GM19468 (cell line): ENCODE measurements around the gene SLC2A4RG.

ENCODE experiments used
- ATAC-seq: cut with Tn5 transposase; IDR thresholded peaks from one replicate; pipeline ENCODE4 v1.9.1; 2021; ENCODE audit warnings: mild to moderate bottlenecking, moderate library complexity, moderate number of reproducible peaks; ENCODE audit not compliant: unreplicated experiment; ENCODE audit errors: extremely low read depth

SLC2A4RG gene

DNA sequence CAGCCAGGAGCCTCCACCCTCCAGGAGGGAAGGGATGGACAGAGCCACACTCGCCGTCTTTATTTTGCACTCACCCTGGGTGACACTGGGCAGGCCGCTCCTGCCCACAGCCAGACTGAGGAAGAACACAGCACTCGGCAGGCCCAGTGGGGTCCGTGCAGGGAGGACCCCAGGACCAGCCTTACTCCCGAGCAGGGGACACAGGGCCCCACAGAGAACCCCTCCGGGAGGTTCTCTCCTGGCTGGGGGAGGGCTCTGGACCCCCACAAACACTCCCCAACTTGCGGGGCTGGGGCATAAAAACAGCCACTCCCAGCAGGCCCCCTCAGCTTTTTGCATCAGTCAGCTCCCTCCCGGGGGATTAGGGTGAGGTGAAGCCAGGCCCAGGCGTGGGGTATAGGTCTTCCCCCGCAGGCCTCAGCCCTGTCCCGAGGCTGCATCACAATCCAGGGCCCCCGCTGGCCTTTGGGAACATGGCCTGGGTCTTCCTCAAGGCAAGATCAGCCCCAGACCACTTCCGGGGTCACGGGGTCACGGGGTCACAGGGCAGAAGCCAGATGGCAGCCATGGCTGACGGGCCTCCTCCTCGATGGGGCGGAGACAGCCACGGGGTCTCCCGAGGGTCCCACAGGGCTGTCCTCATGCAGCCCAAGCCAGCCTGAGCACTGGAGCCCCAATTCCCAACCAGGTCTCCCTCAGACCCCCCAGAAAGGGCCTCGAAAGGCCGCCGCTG is 39.9 kb upstream of the SLC2A4RG start:
- no peak for ATAC-seq

DNA sequence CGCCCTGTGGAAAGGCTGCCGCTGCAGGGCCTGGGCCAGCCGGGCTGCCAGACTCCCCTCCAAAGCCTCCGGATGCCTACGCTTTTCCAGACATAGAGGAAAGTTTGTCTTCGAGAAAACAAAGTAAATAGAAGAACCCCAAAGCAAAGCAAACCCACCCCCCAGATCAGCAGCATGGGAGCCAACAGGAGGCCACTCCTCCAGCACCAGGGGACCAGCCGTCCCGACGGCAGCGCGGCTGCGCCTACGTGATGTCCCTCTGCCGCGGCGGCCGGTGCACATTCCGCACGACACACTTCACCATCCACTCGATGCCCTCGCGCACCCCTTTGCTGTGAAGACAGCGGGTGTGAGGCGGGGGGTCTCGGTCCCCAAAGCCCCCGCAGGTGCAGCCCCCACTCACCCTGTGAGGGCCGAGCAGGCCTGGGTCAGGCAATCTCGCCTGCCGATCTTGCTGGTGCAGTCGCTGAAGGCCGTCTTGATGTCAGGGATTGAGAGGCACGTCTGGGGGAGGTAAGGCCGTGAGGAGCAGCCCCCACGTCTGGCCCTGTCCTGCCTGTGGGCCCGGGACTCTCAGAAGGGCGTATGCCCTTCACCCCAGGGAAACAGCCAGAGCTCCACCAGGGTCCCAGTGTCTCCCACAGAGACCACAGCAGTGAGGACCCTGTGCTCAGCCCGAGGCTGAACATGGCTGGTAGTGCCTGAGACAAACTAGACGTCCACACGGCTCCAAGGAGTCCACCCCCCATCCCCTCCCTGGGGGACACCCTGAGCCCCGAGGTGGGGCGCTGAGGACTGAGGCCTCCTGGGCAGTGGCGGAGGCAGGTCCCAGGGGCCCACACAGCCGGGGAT is 39.2 kb upstream of the SLC2A4RG start:
- ATAC-seq: no peak

DNA sequence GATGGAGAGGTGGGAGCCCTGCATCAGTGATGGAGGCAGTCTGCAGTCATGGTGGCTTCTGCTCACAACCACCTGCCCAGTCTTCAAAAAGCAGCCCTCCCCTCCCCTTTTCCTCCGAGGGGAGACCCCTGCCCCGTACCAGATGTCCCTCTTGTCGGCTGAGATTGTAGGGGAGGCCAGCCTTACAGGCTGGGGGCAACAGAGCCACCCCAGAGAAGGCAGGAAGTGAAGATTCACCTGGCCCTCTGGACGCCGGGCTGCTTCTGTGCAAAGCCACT is 38.6 kb upstream of the SLC2A4RG start:
- no peak for ATAC-seq

DNA sequence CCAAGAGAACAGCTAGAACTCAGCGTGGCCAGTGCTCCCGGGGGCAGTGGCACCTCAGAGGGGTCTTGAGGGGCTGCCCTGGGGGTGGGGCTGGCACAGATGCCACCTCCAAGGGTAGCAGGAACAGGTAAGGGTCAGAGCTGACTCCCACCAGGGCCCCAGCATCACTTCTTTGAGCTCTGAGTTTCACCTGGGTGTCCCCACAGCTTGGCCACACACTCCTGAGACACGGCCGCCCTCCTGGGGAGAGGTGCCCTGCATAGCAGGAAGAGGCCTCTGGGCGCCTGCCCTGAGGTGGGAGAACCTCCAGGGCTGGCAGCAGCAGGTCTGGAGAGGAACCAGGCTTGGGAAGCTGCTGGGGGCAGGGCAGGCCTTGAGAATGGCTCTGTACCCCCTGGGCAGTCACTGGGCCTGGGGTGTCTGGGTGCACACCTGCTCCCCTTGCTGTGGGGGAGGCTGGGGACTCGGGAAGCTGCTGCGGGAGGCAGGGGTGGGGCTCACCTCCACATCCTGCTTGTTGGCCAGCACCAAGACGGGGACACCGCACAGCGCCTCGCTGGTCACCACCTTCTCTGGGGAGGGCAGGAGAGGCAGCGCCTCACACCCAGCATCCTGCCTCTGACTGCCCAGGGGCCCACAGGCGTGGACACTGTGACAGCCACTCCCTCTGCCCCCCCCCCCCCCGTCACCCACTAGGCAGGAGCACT is 38.1 kb upstream of the SLC2A4RG start:
- ATAC-seq: no peak

DNA sequence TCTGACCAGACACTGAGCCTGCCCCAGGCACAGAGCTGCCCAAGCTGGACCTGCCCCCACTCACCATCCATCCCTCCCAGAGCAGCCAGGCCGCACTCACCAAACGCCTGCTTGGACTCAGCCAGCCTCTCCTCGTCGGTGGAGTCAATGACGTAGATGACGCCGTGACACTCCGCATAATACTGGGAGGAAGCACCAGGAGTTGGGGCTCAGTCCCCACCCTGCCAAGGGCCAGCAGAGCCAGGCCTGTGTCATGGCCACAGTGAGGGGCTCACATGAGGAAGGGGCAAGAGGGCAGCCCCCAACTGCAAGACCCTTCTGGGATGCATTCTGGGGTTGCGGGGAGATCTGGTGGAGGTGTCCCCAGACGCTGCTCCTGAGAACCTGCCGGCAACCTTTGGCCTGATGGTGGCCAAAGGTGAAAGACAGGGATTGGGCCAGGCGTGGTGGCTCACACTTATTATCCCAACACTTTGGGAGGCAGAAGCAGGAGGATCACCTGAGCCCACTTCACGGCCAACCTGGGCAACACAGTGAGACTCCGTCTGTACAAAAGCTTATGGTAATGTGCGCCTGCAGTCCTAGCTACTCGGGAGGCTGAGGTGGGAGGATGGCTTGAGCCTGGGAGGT is 37.4 kb upstream of the SLC2A4RG start:
- ATAC-seq: no peak

DNA sequence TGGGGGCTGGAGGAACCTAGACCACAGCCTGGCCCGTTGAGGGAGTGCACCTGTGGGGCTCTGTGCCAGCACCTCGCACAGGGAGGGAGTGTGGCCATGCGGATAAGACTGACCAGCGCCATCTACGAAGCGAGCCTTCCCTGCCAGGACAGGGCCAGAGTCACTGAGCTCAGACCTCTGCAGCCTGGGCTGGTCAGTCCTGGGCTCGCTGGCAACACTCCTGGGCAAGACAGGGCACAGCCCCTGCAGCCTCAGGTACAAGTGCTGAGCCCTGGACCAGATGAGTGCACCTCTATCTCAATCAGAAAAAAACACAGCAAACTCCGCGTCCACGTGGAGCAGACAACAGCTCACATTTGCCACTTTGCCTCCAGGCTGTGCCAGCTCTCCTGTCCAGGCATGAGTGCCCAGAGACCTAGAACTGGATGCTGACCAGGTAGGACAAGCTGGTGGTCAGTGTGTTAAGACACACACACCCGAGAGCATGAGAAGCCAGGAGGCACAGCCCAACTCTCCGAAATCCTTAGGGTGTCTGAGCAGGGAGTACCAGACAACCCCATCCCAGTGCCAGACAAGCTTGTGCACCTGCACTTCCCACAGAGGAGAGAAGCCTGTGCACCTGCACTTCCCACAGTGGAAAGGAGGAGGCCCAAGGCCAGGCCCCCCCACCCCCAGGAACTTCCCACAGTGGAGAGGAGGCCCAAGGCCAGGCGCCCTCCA is 36.7 kb upstream of the SLC2A4RG start:
- ATAC-seq: no peak

DNA sequence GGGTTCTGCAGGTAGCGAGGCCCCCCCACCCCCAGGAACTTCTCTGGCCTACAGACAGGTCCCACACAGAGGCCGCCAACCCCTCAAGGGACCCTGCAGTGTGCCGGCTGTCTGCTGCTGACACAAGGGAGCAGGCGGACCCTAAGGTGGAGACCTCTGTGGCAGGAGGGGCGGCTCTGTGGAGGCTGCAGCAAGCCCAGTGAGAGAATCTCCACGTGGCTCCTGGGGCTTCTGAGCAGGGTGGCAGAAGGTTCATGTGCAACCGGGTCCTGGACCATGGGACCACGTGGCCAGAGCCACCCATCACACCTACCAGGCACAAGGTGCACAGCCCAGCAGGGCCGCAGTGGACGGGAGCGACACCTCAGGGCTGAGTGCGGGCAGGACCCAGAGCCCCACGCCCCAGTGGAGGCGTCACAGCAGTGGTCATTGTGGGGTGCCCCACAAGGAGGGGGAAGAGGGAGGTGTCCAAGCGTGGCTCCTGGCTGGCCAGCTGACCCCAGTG is 36.1 kb upstream of the SLC2A4RG start:
- no peak for ATAC-seq

DNA sequence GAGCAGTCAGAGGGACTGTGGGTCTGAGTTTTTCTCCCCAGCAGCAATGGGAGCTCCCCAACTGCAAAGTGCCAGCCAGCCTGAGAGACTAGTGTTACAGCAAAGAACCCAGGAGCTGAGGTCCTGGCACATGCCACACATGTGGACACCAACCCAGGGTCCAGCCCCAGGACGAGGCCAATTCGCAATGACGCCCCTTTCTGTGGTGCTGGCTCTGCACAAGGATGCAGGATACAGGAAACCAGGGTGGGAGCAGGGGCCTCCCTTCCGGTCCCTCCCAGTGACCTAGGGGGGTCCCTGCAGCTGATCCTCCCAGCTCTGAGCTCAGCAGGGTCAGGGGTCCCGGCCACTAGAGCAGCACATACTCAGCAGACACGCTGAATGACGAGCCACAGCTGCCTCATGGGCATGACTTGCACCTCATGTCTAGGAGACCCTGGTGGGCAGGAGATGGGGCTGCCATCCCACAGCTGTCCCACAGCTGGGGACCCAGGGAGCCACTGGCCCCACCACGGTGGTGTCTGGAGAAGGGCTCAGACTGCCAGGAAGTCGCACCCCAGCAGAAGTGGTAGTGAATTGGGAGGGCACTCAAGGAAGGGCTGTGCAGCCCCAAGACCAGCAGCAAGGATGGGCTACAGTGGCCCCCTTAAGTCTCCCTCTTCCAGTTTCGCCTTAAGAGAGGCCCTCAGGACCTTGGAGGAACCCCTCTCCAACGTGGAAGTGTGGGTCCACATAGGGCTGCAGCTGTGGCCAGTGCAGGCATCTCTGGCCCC is 35.4 kb upstream of the SLC2A4RG start:
- ATAC-seq: no peak

DNA sequence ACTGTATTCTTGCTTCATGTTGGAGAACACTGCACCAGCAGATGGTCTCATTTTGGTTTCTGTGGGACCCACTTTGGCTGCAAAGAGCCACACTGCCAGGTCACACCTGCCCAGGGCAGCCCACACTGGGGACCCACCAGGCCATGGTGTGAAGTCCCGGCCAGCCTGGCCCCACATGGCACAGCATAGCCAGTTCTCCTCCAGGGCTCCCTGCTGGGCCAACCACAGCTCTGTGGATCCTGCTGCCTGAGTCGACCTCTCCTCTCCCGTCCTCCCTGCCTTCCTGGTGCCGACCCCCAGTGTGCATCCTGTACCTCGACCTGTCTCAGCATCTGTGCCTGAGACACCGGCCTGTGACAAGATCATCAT is 34.8 kb upstream of the SLC2A4RG start:
- ATAC-seq: no peak

DNA sequence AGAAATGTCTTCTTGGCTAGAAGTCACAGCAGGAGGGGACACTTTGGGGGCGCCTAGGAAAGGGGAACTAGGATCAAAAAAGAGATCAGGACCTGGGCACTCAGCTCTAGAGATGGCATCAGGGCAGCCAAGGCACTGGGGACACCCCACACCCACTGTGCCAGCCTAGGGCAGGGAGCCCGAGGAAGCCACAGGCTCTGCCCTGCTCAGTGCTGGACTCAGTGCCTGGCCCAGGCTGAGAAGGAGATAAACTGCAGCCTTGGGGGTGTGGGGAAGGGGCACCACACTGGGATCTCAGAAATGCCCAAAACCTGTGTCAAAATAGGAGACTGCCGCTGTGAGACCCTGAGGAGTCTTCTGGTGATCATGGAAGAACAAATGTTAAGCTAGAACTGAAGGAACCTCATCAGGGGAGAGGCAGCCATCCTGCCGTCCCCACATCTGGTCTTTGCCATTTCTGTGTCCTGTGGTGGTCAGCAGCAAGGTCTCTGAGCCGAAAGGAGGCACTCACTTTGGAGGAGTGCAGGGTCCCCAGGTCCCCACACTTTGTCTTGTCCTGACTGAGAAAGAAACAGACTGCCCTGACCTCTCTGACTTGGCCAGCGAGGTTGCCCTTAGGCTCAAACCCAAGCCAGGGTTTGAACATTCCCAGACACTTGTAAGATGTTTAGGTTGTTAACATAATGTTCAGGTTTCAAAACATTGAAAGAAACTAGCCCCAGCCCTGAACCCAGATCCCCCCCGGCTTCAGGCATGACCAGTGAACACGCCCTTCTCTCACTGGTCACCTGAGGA is 34.1 kb upstream of the SLC2A4RG start:
- no peak for ATAC-seq

DNA sequence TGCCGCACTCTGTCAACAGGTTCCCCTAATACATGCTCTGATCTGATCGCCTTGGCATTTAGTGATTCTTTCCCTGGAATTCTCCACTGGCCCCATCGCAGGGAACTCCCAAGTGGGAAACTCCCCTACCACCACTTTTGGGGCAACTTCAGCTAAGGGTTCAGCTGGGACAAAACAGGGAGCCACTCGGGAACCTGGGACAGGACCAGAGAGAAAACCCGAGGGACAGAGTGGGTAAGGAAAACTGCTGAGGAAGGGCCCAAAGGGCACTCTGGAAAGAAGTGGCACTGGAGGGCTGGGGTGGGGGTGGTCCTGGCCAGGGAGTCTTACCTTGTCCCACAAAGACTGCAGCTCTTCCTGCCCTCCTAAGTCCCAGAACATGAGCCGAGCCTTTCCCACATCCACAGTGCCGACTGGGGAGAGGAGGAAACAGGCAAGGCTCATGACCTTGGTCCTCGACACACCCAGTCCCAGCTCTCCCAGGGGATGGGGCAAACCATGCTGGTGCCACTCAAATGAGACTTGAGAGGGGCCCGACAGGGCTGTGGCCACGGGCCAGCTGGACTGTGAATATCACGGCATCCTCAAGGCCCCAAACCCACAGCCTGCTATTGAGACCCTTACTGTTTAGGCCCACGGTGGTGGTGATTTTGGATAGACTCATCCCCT is 33.4 kb upstream of the SLC2A4RG start:
- ATAC-seq: no peak

DNA sequence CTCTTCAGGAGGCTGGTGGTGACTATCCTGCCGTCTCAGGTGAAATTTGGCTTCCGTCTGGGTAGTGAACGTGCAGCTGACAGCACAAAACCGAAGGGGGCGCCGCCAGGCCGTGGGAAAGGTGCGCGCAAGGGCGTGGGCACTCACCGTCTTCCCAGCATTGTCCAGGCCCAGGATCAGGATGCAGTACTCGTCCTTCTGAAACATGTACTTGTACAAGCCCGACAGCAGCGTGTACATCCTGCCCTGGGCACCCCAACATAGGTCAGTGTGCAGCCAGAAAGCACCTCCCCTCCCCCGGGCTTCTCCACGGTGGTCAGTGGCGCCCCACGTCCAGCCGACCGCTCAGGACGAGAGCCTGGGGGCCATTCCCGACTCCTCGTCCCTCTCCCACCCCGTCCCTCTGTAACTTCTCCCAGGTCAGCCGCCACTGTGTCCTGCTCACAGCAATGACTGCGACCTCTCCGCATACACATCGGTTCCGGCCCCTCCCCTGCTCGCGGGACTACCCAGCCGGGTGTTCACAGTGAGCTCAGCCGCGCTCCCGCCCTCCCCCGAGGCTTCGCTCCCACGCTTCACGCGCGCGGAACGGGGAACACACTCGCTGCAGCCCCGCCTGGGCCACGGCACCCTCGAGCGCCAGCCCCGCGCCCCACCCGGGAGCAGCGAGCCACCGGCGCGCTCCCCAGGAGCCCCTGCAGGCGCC is 32.6 kb upstream of the SLC2A4RG start:
- ATAC-seq: no peak

DNA sequence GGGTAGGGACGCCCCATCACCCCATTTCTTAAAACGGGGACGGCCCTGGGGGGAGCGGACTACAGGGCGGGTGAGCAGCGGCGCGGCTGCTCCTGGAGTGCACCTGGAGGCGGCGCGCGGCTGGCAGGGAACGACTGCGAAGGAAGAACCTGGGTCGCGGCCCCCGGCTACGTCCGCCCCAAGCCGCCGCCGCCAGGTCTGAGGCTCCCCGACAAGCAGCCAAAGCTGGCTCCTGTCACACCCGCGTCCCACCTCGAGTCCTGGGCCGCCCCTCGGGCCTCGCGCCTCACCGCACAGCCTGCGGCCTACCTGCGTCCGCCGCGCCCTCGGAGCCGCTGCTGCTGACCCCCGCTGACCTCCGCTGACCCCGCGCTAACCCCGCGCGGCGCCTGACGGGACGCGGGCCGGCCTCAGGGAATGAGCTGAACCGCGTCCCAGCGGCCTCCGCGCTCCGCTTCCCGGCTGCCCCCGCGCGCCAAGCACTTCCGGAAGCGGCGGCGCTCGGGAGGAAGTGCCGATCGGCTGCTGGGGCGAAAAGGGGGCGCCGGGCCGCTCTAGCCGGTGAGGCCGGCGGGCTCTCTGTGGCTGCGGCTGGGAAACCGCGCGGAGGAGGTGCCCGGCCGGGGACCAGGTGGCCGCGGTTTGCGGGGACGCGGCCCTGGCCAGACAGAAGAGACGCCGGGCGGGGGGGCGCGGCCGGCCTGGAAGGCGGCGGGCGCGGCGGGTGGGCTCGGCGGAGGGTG is 31.8 kb upstream of the SLC2A4RG start, which contains the start of the genes ARFRP1 and ZGPAT:
TSS of gene ARFRP1 (minus strand) at position 419 of the 743 bp plus-strand sequence. CDS start 885 bp downstream, outside the sequence.
TSS of gene ZGPAT (plus strand) at position 482 of the 743 bp plus-strand sequence. CDS start 542 bp downstream, outside the sequence.
- peak; percentile 51 for ATAC-seq

DNA sequence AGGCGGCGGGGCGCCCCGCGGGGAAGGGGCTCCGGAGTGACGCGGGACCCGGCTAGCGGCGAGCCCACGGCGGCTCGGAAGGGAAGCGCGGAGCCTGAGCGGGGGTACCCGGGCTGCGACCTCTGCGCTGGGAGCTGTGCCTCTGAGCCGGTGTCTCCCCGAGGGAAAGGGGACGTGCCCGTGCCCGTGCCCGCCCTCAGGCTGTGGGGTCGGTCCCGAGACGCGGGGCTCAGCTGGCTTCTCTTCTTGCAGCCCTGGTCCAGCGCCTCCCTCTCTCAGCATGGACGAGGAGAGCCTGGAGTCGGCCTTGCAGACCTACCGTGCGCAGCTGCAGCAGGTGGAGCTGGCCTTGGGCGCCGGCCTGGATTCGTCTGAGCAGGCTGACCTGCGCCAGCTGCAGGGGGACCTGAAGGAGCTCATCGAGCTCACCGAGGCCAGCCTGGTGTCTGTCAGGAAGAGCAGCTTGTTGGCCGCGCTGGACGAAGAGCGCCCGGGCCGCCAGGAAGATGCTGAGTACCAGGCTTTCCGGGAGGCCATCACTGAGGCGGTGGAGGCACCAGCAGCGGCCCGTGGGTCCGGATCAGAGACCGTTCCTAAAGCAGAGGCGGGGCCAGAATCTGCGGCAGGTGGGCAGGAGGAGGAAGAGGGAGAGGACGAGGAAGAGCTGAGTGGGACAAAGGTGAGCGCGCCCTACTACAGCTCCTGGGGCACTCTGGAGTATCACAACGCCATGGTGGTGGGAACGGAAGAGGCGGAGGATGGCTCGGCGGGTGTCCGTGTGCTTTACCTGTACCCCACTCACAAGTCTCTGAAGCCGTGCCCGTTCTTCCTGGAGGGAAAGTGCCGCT is 31.1 kb upstream of the SLC2A4RG start:
- ATAC-seq: no peak

DNA sequence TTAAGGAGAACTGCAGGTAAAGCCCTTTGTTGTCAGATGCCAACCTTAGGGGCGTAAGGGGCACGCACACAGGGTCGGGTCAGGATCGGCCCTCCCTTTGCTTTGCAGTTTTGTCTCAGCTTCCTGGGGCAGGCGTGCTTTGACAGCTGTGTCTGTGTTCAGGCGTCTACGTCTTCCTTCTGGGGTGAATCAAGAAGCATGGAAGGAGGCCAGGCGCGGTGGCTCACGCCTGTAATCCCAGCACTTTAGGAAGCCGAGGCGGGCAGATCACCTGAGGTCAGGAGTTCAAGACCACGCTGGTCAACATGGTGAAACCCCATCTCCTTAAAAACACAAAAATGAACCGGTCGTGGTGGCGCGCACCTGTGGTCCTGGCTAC is 30.4 kb upstream of the SLC2A4RG start:
- ATAC-seq: no peak
